ENCODE measurements around the gene CDK4.

The CDK4 gene

GRCh38 chr12:57739914-57740538 is 12.1 kb downstream of the CDK4 start:
- no peak for DNase-seq (ENCODE audit: low read depth in 2 of 2)

DNA sequence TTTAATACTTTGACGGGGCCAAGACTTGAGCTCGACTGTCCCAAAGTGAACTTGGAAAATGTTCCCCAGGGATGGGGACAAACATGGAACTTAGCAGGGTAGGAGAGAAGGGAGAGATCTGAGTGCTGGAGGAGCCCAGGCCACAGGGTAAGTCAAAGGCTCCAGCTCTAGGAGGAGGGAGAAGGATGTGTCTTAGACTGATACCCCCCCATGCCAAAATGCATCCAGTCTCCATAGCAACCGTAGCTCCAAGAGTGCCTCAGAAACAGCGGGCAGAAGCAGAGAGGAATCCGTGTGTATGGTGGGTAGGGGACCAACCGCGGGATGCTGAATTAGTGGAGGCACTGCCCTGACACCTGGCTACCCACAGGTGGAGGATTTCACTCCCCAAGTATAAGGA is 12.7 kb downstream of the CDK4 start:
- no peak for DNase-seq (ENCODE audit: low read depth in 2 of 2)

DNA sequence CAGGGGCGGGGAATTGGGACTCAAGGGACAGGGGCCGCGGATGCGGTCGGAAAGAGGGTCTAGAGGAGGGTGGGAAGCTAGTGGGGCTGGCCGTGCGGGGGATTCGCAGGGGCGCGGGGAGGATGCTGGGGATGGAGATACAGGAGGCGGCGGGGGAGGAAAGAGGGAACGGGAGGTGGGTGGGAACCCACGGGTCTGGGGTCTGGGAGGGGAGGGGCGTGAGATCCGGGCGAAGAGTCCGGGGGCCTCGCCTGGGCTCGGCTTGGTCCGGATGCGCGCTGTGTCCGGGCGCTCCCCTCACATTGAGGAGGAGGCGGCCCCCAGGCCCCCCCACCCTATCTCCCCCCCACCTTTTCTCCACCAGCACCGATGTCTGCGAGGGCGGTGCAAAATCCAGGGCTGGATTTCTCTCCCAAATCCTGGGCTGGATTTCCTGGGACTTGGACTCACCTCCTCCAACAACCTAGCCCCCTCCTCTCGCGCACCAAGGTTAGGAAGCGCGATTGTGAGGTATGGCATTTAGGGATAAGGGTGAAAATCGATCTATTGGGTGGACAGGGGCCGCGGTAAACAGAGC is 13.4 kb downstream of the CDK4 start, which contains the start of gene AGAP2:
AGAP2 (minus strand) TSS at position 82 of the 577 bp plus-strand sequence. CDS start 496 bp downstream, outside the sequence.
- no peak for DNase-seq (ENCODE audit: low read depth in 2 of 2)

DNA sequence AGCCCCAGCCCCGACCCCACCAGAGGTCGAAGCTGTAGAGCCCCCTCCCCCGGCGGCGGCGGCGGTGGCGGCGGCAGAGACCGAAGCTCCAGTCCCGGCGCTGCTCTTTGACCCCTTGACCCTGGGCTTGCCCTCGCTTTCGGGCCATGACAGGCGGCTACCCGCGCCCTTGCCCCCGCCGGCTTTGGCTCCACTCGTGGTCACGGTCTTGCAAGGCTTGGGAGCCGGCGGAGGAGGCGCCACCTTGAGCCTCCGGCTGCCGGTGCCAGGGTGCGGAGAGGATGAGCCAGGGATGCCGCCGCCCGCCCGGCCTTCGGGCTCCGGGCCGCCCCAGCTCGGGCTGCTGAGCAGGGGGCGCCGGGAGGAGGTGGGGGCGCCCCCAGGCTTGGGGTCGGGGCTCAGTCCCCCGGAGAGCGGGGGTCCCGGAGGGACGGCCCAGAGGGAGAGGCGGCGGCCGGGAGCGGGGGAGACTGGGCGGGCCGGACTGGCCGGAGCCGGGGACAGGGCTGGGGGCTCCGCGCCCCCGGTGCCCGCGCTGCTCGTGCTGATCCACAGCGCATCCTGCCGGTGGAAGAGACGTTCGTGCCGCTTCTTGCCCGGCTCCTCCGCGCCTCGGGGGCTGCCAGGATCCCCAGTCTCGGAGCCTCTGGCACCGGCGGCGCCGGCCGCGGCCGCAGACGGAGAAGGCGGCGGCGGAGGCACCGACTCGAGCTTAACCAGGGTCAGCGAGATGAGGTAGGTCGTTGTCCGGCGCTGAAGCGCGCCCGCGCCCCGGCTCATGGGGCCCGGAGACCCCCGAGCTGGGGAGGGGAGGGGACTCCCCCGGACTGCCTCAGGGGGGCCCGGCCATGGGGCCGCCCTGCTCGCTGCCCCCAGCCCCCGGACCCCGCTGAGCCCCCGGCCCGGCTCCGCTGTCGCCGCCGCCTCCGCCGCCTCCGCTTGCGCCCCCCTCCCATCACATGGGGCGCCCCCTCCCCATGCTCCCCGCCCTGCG is 14.3 kb downstream of the CDK4 start:
- DNase-seq (ENCODE audit: low read depth in 2 of 2): no peak

DNA sequence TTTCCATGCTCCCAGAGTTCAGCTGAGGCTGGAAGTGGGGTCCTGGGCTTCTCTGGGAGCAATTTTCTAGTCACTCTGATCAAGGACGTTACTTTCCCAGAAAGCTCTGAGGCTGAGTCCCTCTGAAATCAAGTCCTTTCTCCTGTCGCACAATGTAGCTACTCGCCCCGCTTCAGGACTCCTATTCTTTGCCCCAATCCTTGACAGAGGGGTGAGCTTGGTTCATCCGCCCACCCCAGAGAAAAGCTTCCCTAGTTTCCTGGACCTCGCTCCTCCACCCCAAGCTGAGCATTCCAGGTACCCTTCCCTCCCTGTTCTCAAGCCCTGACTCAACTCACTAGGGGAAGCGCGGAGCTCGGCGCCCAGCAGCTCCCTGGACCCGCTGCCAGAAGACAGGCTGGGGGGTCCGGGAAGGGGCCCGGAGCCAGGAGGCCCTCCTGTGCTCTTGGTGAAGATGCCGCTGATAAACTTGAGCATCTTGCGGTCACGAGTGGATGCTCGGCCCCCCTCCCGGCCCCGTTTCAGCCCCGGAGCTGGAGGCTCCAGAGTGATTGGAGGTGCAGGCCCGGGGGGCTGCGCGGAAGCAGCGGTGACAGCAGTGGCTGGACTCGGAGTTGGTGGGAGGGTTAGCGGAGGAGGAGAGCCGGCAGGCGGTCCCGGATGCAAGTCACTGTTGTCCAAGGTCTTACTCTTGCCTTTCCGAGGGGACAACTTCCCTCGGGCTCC is 15.2 kb downstream of the CDK4 start:
- no peak for DNase-seq (ENCODE audit: low read depth in 2 of 2)

GRCh38 chr12:57735952-57736740 is 16.0 kb downstream of the CDK4 start:
- no peak for DNase-seq (ENCODE audit: low read depth in 2 of 2)

GRCh38 chr12:57735198-57735855 is 16.8 kb downstream of the CDK4 start:
- DNase-seq (ENCODE audit: low read depth in 2 of 2): no peak

DNA sequence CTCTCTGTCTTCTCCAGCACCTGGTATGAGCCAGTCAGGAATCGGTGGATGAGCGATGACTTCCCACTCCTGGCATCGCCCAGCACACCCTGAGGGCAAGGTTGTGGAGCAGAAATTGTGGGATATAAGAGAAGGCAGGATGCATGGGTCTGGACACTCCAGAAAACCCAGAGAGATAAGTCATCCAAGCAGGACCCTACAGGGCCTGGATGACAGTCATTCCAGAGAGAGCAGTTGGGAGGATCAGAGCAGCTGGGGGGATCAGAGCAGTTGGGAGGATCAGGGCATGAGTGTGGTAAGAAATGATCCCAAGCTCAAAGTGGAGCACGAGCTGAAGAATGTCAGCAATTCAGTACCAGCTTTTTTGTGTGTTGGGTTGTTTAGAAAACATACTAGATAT is 17.5 kb downstream of the CDK4 start:
- no peak for DNase-seq (ENCODE audit: low read depth in 2 of 2)

GRCh38 chr12:57733928-57734327 is 18.2 kb downstream of the CDK4 start:
- DNase-seq (ENCODE audit: low read depth in 2 of 2): no peak

GRCh38 chr12:57732726-57733593 is 19.1 kb downstream of the CDK4 start:
- DNase-seq (ENCODE audit: low read depth in 2 of 2): no peak

- DNase-seq (ENCODE audit: low read depth in 2 of 2): no peak
These were observed 19.8 kb downstream of the CDK4 start for GRCh38 chr12:57732270-57732669.

- no peak for DNase-seq (ENCODE audit: low read depth in 2 of 2)
These were observed 20.6 kb downstream of the CDK4 start for GRCh38 chr12:57731411-57732080.

- no peak for DNase-seq (ENCODE audit: low read depth in 2 of 2)
These were observed 21.6 kb downstream of the CDK4 start for GRCh38 chr12:57730336-57731067.

- DNase-seq (ENCODE audit: low read depth in 2 of 2): no peak
These were observed 22.7 kb downstream of the CDK4 start for GRCh38 chr12:57729321-57729844.

DNA sequence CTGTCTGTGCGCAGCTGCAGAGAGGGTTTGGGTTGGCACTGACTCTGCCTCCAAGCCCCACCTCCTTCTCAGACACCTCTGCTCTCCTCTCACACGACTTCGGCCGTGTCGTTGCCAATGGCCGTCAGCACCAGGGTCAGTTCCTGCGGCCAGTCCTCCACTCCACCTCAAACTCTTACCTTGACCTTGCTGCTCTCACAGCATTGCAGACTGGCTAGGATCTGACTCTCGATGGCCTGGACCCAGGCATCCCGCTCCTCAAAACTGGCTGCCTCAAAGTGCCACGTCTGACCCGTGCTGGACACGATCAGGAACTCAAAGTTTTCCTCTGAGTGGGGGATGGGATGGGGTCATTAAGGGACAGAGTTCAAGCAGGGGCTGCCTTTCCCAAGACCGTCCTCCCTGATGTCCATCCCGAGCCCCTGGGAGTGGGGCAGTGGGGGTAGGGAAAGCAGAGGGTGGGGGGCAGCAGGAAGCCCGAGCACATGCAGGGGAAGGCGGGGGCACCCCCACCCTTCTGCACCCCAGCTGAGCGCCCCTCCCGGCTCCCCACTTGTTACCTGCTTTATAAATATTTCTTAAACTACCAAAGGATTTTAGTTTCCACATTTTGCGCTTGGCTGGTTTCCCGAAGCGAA is 24.2 kb downstream of the CDK4 start:
- DNase-seq (ENCODE audit: low read depth in 2 of 2): no peak

- no peak for DNase-seq (ENCODE audit: low read depth in 2 of 2)
These were observed 25.0 kb downstream of the CDK4 start for GRCh38 chr12:57726884-57727757.

All from stimulated activated CD8-positive, alpha-beta memory T cell treated with anti-CD3 and anti-CD28 coated beads, Interleukin-7, amount 100 ng/mL, for 4 hours (primary cell).